ENCODE results near the gene SBF2.

SBF2 gene

GRCh38 chr11:9773524-9773923 is 520.5 kb downstream of the SBF2 start:
- Histone ChIP-seq H3K27ac (ENCODE audit: low read depth, low read length) (no peak overlapping the region), H3K36me3 (ENCODE audit: control insufficient read depth, low read length) (no peaks in the 10 kb centered on the region)

GRCh38 chr11:9772218-9772617 is 521.8 kb downstream of the SBF2 start:
- Histone ChIP-seq H3K4me2 (ENCODE audit: low read length) (no peak overlapping the region), H3K27me3 (ENCODE audit: control insufficient read depth, low read length) (no peaks in the 10 kb centered on the region), H3K4me3 (ENCODE audit: low read length) (no peak overlapping the region), H3K36me3 (ENCODE audit: control insufficient read depth, low read length) (no peaks in the 10 kb centered on the region), H4K20me1 (ENCODE audit: control insufficient read depth, insufficient read depth, low read depth, low read length) (no peaks in the 10 kb centered on the region), H3K4me1 (ENCODE audit: control insufficient read depth, low read length) (no peaks in the 10 kb centered on the region), H3K79me2 (ENCODE audit: control insufficient read depth, low read length) (peaks cover 5% of the 10 kb centered on the region), H3K9me3 (ENCODE audit: control insufficient read depth, insufficient read depth, low read length) (no peaks in the 10 kb centered on the region), H3K9me2 (replicated peaks; ENCODE audit: control insufficient read depth, low read length) (no peaks in the 10 kb centered on the region), H3F3A (ENCODE audit: control insufficient read depth, insufficient read depth) (no peaks in the 10 kb centered on the region), H3K27ac (ENCODE audit: low read depth, low read length) (no peak overlapping the region)
- TF ChIP-seq EZH2phosphoT487 (IDR thresholded peaks at IDR 0.05; ENCODE audit: borderline replicate concordance, low read length) (no peak), CTCF (IDR thresholded peaks at IDR 0.05; ENCODE audit: low read depth, low read length, poor library complexity, severe bottlenecking) (no peak)

More at GRCh38 chr11:9773524-9773923, 520.5 kb downstream of the SBF2 start:
- no peak overlapping the region for H3K4me2 ChIP-seq (ENCODE audit: low read length)
- TF ChIP-seq EZH2phosphoT487 (IDR thresholded peaks at IDR 0.05; ENCODE audit: borderline replicate concordance, low read length) (no peak), CTCF (IDR thresholded peaks at IDR 0.05; ENCODE audit: low read depth, low read length, poor library complexity, severe bottlenecking) (no peak)
- no peaks in the 10 kb centered on the region for H3K27me3 ChIP-seq (ENCODE audit: control insufficient read depth, low read length)
- H3F3A ChIP-seq (ENCODE audit: control insufficient read depth, insufficient read depth) = no peaks in the 10 kb centered on the region
- H3K79me2 ChIP-seq (ENCODE audit: control insufficient read depth, low read length) = peaks cover 8% of the 10 kb centered on the region
- H3K9me2 ChIP-seq (replicated peaks; ENCODE audit: control insufficient read depth, low read length) = no peaks in the 10 kb centered on the region
- no peaks in the 10 kb centered on the region for H4K20me1 ChIP-seq (ENCODE audit: control insufficient read depth, insufficient read depth, low read depth, low read length)
- H3K9me3 ChIP-seq (ENCODE audit: control insufficient read depth, insufficient read depth, low read length) = no peaks in the 10 kb centered on the region
- H3K4me3 ChIP-seq (ENCODE audit: low read length) = no peak overlapping the region
- H3K4me1 ChIP-seq (ENCODE audit: control insufficient read depth, low read length) = no peaks in the 10 kb centered on the region

DNA sequence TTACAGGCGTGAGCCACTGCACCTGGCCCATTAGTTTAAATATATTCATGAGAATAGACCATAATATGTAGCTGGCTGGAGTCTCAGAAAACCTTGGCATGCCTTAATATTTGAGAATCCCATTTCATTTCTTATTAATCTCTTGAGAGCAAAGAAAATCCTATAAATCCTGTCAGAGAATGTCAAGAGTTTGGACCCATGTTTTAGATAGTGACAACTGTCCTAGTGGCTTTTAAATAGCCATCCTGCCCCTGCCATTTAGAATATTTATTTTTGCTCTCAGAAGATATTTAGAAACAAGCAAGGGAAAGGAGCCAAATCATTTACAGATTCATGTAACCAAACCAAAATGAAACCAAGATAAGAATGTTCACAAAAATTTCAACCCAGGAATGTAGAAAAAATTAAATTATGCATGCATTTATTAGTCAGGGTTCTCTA is 522.9 kb downstream of the SBF2 start:
- Histone ChIP-seq H3K36me3 (ENCODE audit: control insufficient read depth, low read length) (no peaks in the 10 kb centered on the region), H3K79me2 (ENCODE audit: control insufficient read depth, low read length) (peaks cover 2% of the 10 kb centered on the region; the same call in 1 of the 2 replicates), H3K27ac (ENCODE audit: low read depth, low read length) (no peak overlapping the region), H3K4me1 (ENCODE audit: control insufficient read depth, low read length) (no peaks in the 10 kb centered on the region), H3K9me2 (replicated peaks; ENCODE audit: control insufficient read depth, low read length) (no peaks in the 10 kb centered on the region), H3K9me3 (ENCODE audit: control insufficient read depth, insufficient read depth, low read length) (no peaks in the 10 kb centered on the region), H3F3A (ENCODE audit: control insufficient read depth, insufficient read depth) (no peaks in the 10 kb centered on the region), H4K20me1 (ENCODE audit: control insufficient read depth, insufficient read depth, low read depth, low read length) (no peaks in the 10 kb centered on the region), H3K4me3 (ENCODE audit: low read length) (no peak overlapping the region), H3K27me3 (ENCODE audit: control insufficient read depth, low read length) (no peaks in the 10 kb centered on the region), H3K4me2 (ENCODE audit: low read length) (no peak overlapping the region)
- TF ChIP-seq CTCF (IDR thresholded peaks at IDR 0.05; ENCODE audit: low read depth, low read length, poor library complexity, severe bottlenecking) (no peak), EZH2phosphoT487 (IDR thresholded peaks at IDR 0.05; ENCODE audit: borderline replicate concordance, low read length) (no peak)
